ENCODE results near the gene HEG1. TPM values are rescaled to one million over a fixed set of nuclear protein-coding genes. Genes with fewer than 3 reads are reported as not detected.

HEG1 gene
- total and polyA plus RNA-seq, 2 donors (not counting 3 experiments of a cell fraction or from before 2014, with no cell fraction given), result 50.1 to 106 TPM

DNA sequence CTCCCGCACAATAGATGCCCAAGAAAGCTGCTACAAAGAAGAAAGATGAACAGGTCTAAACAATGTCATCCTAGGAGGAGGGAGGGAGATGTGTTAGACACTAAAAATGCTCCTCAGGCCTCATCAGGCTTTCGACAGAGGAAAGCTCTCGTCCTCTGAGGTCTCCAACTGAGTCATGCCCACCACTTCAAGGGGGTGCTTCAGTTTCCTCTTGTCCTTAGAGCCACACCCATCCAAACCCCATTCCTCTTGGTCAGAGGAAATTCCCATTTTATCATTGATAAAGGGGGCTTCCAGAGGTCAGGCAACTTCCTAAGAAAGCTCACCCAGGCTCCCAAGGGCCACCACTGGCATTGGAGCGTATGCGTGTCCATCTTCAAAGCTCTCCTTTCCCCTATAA is 50.1 kb downstream of the HEG1 start:
- Histone ChIP-seq H3K9ac (replicated peaks; ENCODE audit: extremely low read depth, insufficient read depth, low read length) (no peak overlapping the region), H3K27ac (ENCODE audit: insufficient read depth, low read depth, low read length) (no peak overlapping the region), H3K79me2 (ENCODE audit: control insufficient read depth, insufficient read depth, low read length) (no peaks in the 10 kb centered on the region), H3K27me3 (ENCODE audit: control insufficient read depth in 2 of 2, insufficient read depth in 2 of 2, low read length in 2 of 2) (no peaks in the 10 kb centered on the region), H3K4me1 (ENCODE audit: control insufficient read depth, extremely low read depth, insufficient read depth, low read length) (peaks cover 8% of the 10 kb centered on the region), H3K9me1 (replicated peaks; ENCODE audit: control insufficient read depth, extremely low read depth, insufficient read depth, low read length) (no peaks in the 10 kb centered on the region), H2AFZ (ENCODE audit: low read depth, low read length) (no peak overlapping the region), H3K36me3 (ENCODE audit: control insufficient read depth in 2 of 2, extremely low read depth in 1 of 2, insufficient read depth in 2 of 2, low read length in 2 of 2) (peaks cover 12 to 34% of the 10 kb centered on the region in 2 experiments), H4K20me1 (replicated peaks; ENCODE audit: control insufficient read depth, extremely low read depth, insufficient read depth, low read length) (no peaks in the 10 kb centered on the region), H3K4me3 (replicated peaks in 1 of 3; ENCODE audit: insufficient read depth in 1 of 3, low read depth in 1 of 3, low read length in 3 of 3) (no peak overlapping the region), H3K4me2 (ENCODE audit: insufficient read depth, low read length) (no peak overlapping the region), H3K9me3 (replicated peaks; ENCODE audit: control insufficient read depth, insufficient read depth, low read length) (no peaks in the 10 kb centered on the region)
- BruUV-seq (replicated peaks), result no TSS peak
- TF ChIP-seq JUN (IDR thresholded peaks at IDR 0.05; ENCODE audit: borderline replicate concordance, insufficient read depth, insufficient read length, low read depth) (no peak), POLR2AphosphoS5 (IDR thresholded peaks at IDR 0.05; ENCODE audit: insufficient read depth, low read depth, low read length) (no peak), EZH2 (IDR thresholded peaks at IDR 0.05; ENCODE audit: borderline replicate concordance, low read depth, low read length, severe bottlenecking) (no peak), GATA2 (IDR thresholded peaks at IDR 0.05; ENCODE audit: insufficient read depth, insufficient read length, low read depth, low read length) (no peak), MYC (IDR thresholded peaks at IDR 0.05; ENCODE audit: low read depth, low read length) (no peak), POLR2A (IDR thresholded peaks at IDR 0.05; ENCODE audit: low read depth, low read length) (no peak), FOS (IDR thresholded peaks at IDR 0.05; ENCODE audit: borderline replicate concordance, insufficient read depth, low read length) (no peak)
- TF ChIP-seq, protein P1, sequence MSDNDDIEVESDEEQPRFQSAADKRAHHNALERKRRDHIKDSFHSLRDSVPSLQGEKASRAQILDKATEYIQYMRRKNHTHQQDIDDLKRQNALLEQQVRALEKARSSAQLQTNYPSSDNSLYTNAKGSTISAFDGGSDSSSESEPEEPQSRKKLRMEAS (IDR thresholded peaks at IDR 0.05; ENCODE audit: insufficient read depth, insufficient read length), result no peak
- TF ChIP-seq, protein P2, sequence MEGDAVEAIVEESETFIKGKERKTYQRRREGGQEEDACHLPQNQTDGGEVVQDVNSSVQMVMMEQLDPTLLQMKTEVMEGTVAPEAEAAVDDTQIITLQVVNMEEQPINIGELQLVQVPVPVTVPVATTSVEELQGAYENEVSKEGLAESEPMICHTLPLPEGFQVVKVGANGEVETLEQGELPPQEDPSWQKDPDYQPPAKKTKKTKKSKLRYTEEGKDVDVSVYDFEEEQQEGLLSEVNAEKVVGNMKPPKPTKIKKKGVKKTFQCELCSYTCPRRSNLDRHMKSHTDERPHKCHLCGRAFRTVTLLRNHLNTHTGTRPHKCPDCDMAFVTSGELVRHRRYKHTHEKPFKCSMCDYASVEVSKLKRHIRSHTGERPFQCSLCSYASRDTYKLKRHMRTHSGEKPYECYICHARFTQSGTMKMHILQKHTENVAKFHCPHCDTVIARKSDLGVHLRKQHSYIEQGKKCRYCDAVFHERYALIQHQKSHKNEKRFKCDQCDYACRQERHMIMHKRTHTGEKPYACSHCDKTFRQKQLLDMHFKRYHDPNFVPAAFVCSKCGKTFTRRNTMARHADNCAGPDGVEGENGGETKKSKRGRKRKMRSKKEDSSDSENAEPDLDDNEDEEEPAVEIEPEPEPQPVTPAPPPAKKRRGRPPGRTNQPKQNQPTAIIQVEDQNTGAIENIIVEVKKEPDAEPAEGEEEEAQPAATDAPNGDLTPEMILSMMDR (IDR thresholded peaks at IDR 0.05; ENCODE audit: extremely low read depth in 1 of 2, insufficient read depth in 1 of 2, low read depth in 1 of 2, low read length in 2 of 2), result no peak
- intact Hi-C loops (cut with micrococcal nuclease), result no loop called here
- DNase-seq (ENCODE audit: low read depth, low spot score) (no peak), FAIRE-seq (no peak)
- POLR2A ChIA-PET, result no interaction called here
- dilution Hi-C loops (cut with MboI; ENCODE audit: extremely low pct_ligation_motif_present, low sequenced_read_pairs), result no loop called here
- CTCF ChIA-PET, result interaction anchor here (1.2 to 1.4 kb wide), 2 partner anchors 11 to 433 kb away, joined by 3 to 4 read pairs; no protein-coding TSS in a partner anchor
